HG02884 (cell line): Measurements from ENCODE around the gene SUGCT.
A peak's percentile ranks its signal among the peaks of the same experiment; 100 is the strongest.
"Not testable (repeated sequence)": the region's sequence is repeated elsewhere in the genome, so short reads cannot be mapped to it uniquely, and the experiment has no call there.

Source experiments
- ATAC-seq: cut with Tn5 transposase; IDR thresholded peaks from one replicate; pipeline ENCODE4 v1.9.1; 2021; ENCODE audit warnings: mild to moderate bottlenecking, moderate library complexity; ENCODE audit not compliant: unreplicated experiment

Gene SUGCT

GRCh38 chr7:40244226-40244625 lies 109.4 kb downstream of the SUGCT start:
- ATAC-seq, result no peak

- ATAC-seq, result no peak
Observed at GRCh38 chr7:40248681-40249080, 113.9 kb downstream of the SUGCT start.

- ATAC-seq, result not testable (repeated sequence)
Observed at GRCh38 chr7:40253444-40253843, 118.6 kb downstream of the SUGCT start.

GRCh38 chr7:40263752-40264390 lies 129.1 kb downstream of the SUGCT start:
- no peak for ATAC-seq

GRCh38 chr7:40267583-40267982 lies 132.8 kb downstream of the SUGCT start:
- no peak for ATAC-seq

GRCh38 chr7:40268810-40269209 lies 134.0 kb downstream of the SUGCT start:
- ATAC-seq, result not testable (repeated sequence)

GRCh38 chr7:40276061-40276460 lies 141.3 kb downstream of the SUGCT start:
- no peak for ATAC-seq

GRCh38 chr7:40279991-40280390 lies 145.2 kb downstream of the SUGCT start:
- no peak for ATAC-seq

GRCh38 chr7:40282858-40283257 lies 148.1 kb downstream of the SUGCT start:
- ATAC-seq, result no peak

GRCh38 chr7:40283391-40283790 lies 148.6 kb downstream of the SUGCT start:
- ATAC-seq, result no peak

GRCh38 chr7:40288827-40289226 lies 154.0 kb downstream of the SUGCT start:
- ATAC-seq, result no peak

GRCh38 chr7:40297741-40298311 lies 163.0 kb downstream of the SUGCT start:
- no peak for ATAC-seq

GRCh38 chr7:40298421-40298820 lies 163.6 kb downstream of the SUGCT start:
- ATAC-seq, result no peak

GRCh38 chr7:40299097-40299496 lies 164.3 kb downstream of the SUGCT start:
- ATAC-seq, result no peak

- no peak for ATAC-seq
Observed at GRCh38 chr7:40300146-40300670, 165.4 kb downstream of the SUGCT start.

GRCh38 chr7:40301486-40302068 lies 166.8 kb downstream of the SUGCT start:
- ATAC-seq, result no peak

- ATAC-seq, result no peak
Observed at GRCh38 chr7:40303996-40304395, 169.2 kb downstream of the SUGCT start.

- no peak for ATAC-seq
Observed at GRCh38 chr7:40305229-40305628, 170.4 kb downstream of the SUGCT start.

GRCh38 chr7:40306025-40306424 lies 171.2 kb downstream of the SUGCT start:
- no peak for ATAC-seq

- ATAC-seq, result no peak
Observed at GRCh38 chr7:40306596-40306995, 171.8 kb downstream of the SUGCT start.

GRCh38 chr7:40310258-40310657 lies 175.5 kb downstream of the SUGCT start:
- no peak for ATAC-seq

- peak; percentile 95 for ATAC-seq
Observed at GRCh38 chr7:40311307-40311706, 176.5 kb downstream of the SUGCT start.
